ENCODE results near the gene CCND1. TPM values are rescaled to one million over a fixed set of nuclear protein-coding genes. Genes with fewer than 3 reads are reported as not detected.
A peak's percentile ranks its signal among the peaks of the same experiment; 100 is the strongest.

CCND1 gene
- total RNA-seq, 8 experiments from 2014 or later: 6.9 to 477 (median 84.7) TPM

- in situ Hi-C loops (cut with MboI; ENCODE audit: low pct_unique_long_range_greater_than_20kb in 2 of 9, low sequenced_read_pairs in 9 of 9, unreplicated experiment in 9 of 9): loop anchor here in 5 of 9 experiments (10.0 to 25.0 kb wide), 4 partner anchors 367 to 1392 kb away; partner anchors contain the start of genes C11orf24 (in 1 of the 5) and MYEOV (in 1 of the 5)
- no peak overlapping the region for H3K4me3 ChIP-seq
- no peak overlapping the region for H3K27ac ChIP-seq
- peaks cover 12 to 25% of the 10 kb centered on the region in 2 donors for H3K4me1 ChIP-seq (replicated peaks in 1 of 2)
- 67 to 100% (median 88%) methylated on average over 1 to 13 of the region's 38 CpGs; no CpG with 5 or more reads in 4 of the 10 experiments for WGBS, 10 experiments
- no peak for ATAC-seq (replicated peaks in 6 of 8)
Observed at GRCh38 chr11:69654001-69654659, 13.2 kb downstream of the CCND1 start.

GRCh38 chr11:69654660-69655478 lies 13.9 kb downstream of the CCND1 start:
- Histone ChIP-seq H3K4me1 (replicated peaks in 1 of 2) (peaks cover 12 to 26% of the 10 kb centered on the region in 2 donors), H3K27ac (no peak overlapping the region), H3K4me3 (no peak overlapping the region)
- peak in 3 of 8 experiments; percentile 1 to 5 (median 3) for ATAC-seq (replicated peaks in 6 of 8)
- 62 to 93% (median 80%) methylated on average over 1 to 19 of the region's 27 CpGs; no CpG with 5 or more reads in 4 of the 10 experiments for WGBS, 10 experiments
- in situ Hi-C loops (cut with MboI; ENCODE audit: low pct_unique_long_range_greater_than_20kb in 2 of 9, low sequenced_read_pairs in 9 of 9, unreplicated experiment in 9 of 9): loop anchor here in 5 of 9 experiments (10.0 to 25.0 kb wide), 4 partner anchors 368 to 1393 kb away; partner anchors contain the start of genes C11orf24 (in 1 of the 5) and MYEOV (in 1 of the 5)

GRCh38 chr11:69655479-69656428 lies 14.8 kb downstream of the CCND1 start:
- no peak overlapping the region for H3K27ac ChIP-seq
- WGBS, 10 experiments: 80 to 100% (median 94%) methylated on average over 1 to 10 of the region's 19 CpGs; no CpG with 5 or more reads in 3 of the 10 experiments
- in situ Hi-C loops (cut with MboI; ENCODE audit: low pct_unique_long_range_greater_than_20kb in 2 of 9, low sequenced_read_pairs in 9 of 9, unreplicated experiment in 9 of 9): loop anchor here in 5 of 9 experiments (10.0 to 25.0 kb wide), 4 partner anchors 368 to 1393 kb away; partner anchors contain the start of genes C11orf24 (in 1 of the 5) and MYEOV (in 1 of the 5)
- peak in 3 of 8 experiments; percentile 8 to 12 (median 9) for ATAC-seq (replicated peaks in 6 of 8)
- H3K4me3 ChIP-seq: no peak overlapping the region
- H3K4me1 ChIP-seq (replicated peaks in 1 of 2): peaks cover 12 to 26% of the 10 kb centered on the region in 2 donors

GRCh38 chr11:69656536-69657455 lies 15.8 kb downstream of the CCND1 start:
- Histone ChIP-seq H3K4me1 (replicated peaks in 1 of 2) (peaks cover 12 to 26% of the 10 kb centered on the region in 2 donors), H3K4me3 (no peak overlapping the region), H3K27ac (no peak overlapping the region)
- ATAC-seq (replicated peaks in 6 of 8): peak in 1 of 8 experiments; percentile 1
- 71 to 100% (median 100%) methylated on average over 1 to 6 of the region's 20 CpGs; no CpG with 5 or more reads in 4 of the 10 experiments for WGBS, 10 experiments
- in situ Hi-C loops (cut with MboI; ENCODE audit: low pct_unique_long_range_greater_than_20kb in 2 of 9, low sequenced_read_pairs in 9 of 9, unreplicated experiment in 9 of 9): loop anchor here in 5 of 9 experiments (10.0 to 25.0 kb wide), 4 partner anchors 369 to 1394 kb away; partner anchors contain the start of genes C11orf24 (in 1 of the 5) and MYEOV (in 1 of the 5)

GRCh38 chr11:69657456-69657910 lies 16.5 kb downstream of the CCND1 start:
- Histone ChIP-seq H3K27ac (peak overlapping the region; percentile 23 to 58), H3K4me3 (no peak overlapping the region), H3K4me1 (replicated peaks in 1 of 2) (peaks cover 12 to 26% of the 10 kb centered on the region in 2 donors)
- ATAC-seq (replicated peaks in 6 of 8): peak in 2 of 8 experiments; percentile 1 to 14
- WGBS, 10 experiments: 54 to 100% (median 82%) methylated on average over 1 to 9 of the region's 14 CpGs; no CpG with 5 or more reads in 4 of the 10 experiments
- in situ Hi-C loops (cut with MboI; ENCODE audit: low pct_unique_long_range_greater_than_20kb in 2 of 9, low sequenced_read_pairs in 9 of 9, unreplicated experiment in 9 of 9): loop anchor here in 5 of 9 experiments (10.0 to 25.0 kb wide), 4 partner anchors 370 to 1395 kb away; partner anchors contain the start of genes C11orf24 (in 1 of the 5) and MYEOV (in 1 of the 5)

- WGBS, 10 experiments: 7 to 60% (median 23%) methylated on average over 3 to 10 of the region's 27 CpGs; no CpG with 5 or more reads in 6 of the 10 experiments
- H3K27ac ChIP-seq: peak overlapping the region; percentile 46 to 58
Observed at GRCh38 chr11:69657911-69658625, 17.1 kb downstream of the CCND1 start.

GRCh38 chr11:69658626-69659450 lies 17.9 kb downstream of the CCND1 start:
- peak in 3 of 8 experiments; percentile 57 to 62 (median 59) for ATAC-seq (replicated peaks in 6 of 8)
- Histone ChIP-seq H3K4me1 (replicated peaks in 1 of 2) (peaks cover 12 to 26% of the 10 kb centered on the region in 2 donors), H3K4me3 (no peak overlapping the region), H3K27ac (peak overlapping the region; percentile 46 to 58)
- WGBS, 10 experiments: 0 to 100% (median 55%) methylated on average over 1 to 9 of the region's 18 CpGs; no CpG with 5 or more reads in 2 of the 10 experiments
- in situ Hi-C loops (cut with MboI; ENCODE audit: low pct_unique_long_range_greater_than_20kb in 2 of 9, low sequenced_read_pairs in 9 of 9, unreplicated experiment in 9 of 9): loop anchor here in 5 of 9 experiments (10.0 to 25.0 kb wide), 4 partner anchors 372 to 1397 kb away; partner anchors contain the start of genes C11orf24 (in 1 of the 5) and MYEOV (in 1 of the 5)

More at GRCh38 chr11:69657911-69658625, 17.1 kb downstream of the CCND1 start:
- in situ Hi-C loops (cut with MboI; ENCODE audit: low pct_unique_long_range_greater_than_20kb in 2 of 9, low sequenced_read_pairs in 9 of 9, unreplicated experiment in 9 of 9): loop anchor here in 5 of 9 experiments (10.0 to 25.0 kb wide), 4 partner anchors 371 to 1396 kb away; partner anchors contain the start of genes C11orf24 (in 1 of the 5) and MYEOV (in 1 of the 5)
- H3K4me3 ChIP-seq: no peak overlapping the region
- H3K4me1 ChIP-seq (replicated peaks in 1 of 2): peaks cover 12 to 26% of the 10 kb centered on the region in 2 donors
- peak in 6 of 8 experiments; percentile 21 to 92 (median 88) for ATAC-seq (replicated peaks in 6 of 8)

- Histone ChIP-seq H3K27ac (no peak overlapping the region), H3K4me3 (no peak overlapping the region), H3K4me1 (replicated peaks in 1 of 2) (peaks cover 12 to 26% of the 10 kb centered on the region in 2 donors)
- 100% methylated on average over 1 to 2 of the region's 12 CpGs; no CpG with 5 or more reads in 7 of the 10 experiments for WGBS, 10 experiments
- no peak for ATAC-seq (replicated peaks in 6 of 8)
- in situ Hi-C loops (cut with MboI; ENCODE audit: low pct_unique_long_range_greater_than_20kb in 2 of 9, low sequenced_read_pairs in 9 of 9, unreplicated experiment in 9 of 9): loop anchor here in 5 of 9 experiments (10.0 to 25.0 kb wide), 4 partner anchors 372 to 1397 kb away; partner anchors contain the start of genes C11orf24 (in 1 of the 5) and MYEOV (in 1 of the 5)
Observed at GRCh38 chr11:69659591-69659990, 18.6 kb downstream of the CCND1 start.

- in situ Hi-C loops (cut with MboI; ENCODE audit: low pct_unique_long_range_greater_than_20kb in 2 of 9, low sequenced_read_pairs in 9 of 9, unreplicated experiment in 9 of 9): loop anchor here in 8 of 9 experiments (10.0 to 25.0 kb wide), 4 partner anchors 373 to 1398 kb away; partner anchors contain the start of genes C11orf24 (in 1 of the 8) and MYEOV (in 1 of the 8)
- no peak overlapping the region for H3K27ac ChIP-seq
- H3K4me1 ChIP-seq (replicated peaks in 1 of 2): peaks cover 12 to 26% of the 10 kb centered on the region in 2 donors
- no peak for ATAC-seq (replicated peaks in 6 of 8)
- no peak overlapping the region for H3K4me3 ChIP-seq
- WGBS, 10 experiments: 82 to 96% (median 89%) methylated on average over 2 to 3 of the region's 4 CpGs; no CpG with 5 or more reads in 6 of the 10 experiments
Observed at GRCh38 chr11:69660001-69660500, 19.1 kb downstream of the CCND1 start.

All from motor neuron (in vitro differentiated cells).